DMS153 treated with DMSO at 0.1 percent for 48 hours (cell line): ENCODE data around the gene AKAP8L.
"Not testable (repeated sequence)": the region's sequence is repeated elsewhere in the genome, so short reads cannot be mapped to it uniquely, and the experiment has no call there.

Experiments
- DNase-seq: peaks from one replicate; lab custom pipeline; 2025; ENCODE audit not compliant: unreplicated experiment; lab: John Stamatoyannopoulos, UW

AKAP8L gene

DNA sequence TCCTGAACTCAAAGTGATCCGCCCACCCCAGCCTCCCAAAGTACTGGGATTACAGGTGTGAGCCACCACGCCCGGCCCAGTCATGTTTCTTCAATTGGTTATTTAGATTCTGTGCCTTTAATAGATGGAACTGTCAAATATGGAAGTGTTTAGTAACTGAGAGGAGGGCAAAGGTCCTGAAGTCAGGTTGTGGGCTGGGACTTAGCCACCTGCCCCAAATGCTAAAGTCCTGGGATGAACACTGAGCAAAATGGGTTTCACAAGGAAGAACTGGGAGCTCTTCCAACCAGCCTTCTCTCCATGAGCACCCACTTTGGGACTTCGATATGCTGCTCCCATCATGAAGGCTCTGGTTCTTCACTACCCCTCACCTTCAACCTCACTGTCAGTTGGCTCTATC, 60.9 kb downstream of the AKAP8L start:
- no peak for DNase-seq

DNA sequence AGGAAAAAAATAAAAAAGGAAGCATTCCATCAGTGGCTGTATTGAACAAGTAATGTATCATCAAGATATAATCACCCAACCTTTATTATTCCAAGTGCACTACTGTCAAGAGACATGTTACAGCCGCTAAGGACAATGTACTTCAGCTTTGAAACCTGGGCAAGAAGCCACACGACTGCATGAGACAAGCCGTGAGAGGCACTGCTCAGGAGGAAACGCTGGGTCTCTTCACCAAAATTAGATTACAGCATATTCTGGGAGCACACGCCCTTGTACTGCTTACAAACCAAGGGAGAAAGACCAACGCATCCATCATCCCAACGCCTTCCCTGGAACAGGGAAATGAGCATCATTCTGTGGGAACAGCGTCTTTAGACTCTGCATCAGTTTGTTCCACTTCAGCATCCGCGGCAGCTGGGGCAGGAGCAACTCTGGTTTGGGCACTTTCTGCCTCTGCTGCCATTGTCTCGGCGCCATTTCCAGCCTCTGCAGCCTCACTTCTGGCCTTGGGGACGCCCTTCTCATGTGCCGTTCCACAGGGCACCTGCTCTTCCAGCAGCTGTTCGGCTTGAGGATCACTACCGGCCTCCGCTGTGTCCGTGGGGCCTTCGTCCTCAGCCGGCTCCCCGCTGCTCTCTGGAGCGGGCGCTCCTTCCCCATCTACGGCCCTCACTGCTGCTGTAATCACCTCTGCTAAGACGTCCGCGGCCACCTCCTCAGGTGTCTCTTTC, 64.1 kb downstream of the AKAP8L start:
- no peak for DNase-seq

DNA sequence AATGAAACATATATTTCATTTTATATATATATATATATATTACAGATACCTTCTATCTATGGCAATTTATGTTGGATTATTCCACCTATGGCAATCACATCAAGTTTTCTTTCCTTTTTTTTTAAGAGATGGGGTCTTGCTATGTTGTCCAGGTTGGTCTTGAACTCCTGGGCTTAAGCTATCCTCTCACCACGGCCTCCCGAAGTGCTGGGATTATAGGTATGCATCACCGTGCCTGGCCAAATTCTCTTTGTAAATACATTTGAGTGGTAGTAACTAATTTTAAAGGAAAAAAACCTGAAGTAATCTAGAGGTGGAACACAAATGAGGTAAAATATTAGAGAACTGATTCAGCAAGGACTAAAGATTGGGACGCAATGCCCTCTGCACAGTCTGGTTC, 64.9 kb downstream of the AKAP8L start:
- DNase-seq: no peak

DNA sequence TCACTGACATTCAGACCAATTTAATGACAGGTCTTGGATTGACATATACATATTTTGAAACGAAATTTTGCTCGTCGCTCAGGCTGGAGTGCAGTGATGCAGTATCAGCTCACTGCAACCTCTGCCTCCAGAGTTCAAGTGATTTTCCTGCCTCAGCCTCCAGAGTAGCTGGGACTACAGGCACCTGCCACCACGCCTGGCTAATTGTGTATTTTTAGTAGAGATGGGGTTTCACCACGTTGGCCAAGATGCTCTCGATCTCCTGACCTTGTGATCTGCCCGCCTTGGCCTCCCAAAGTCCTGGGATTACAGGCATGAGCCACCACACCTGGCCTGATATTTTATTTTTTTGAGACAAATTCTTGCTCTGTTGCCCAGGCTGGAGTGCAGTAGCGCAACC, 66.3 kb downstream of the AKAP8L start:
- DNase-seq: not testable (repeated sequence)

DNA sequence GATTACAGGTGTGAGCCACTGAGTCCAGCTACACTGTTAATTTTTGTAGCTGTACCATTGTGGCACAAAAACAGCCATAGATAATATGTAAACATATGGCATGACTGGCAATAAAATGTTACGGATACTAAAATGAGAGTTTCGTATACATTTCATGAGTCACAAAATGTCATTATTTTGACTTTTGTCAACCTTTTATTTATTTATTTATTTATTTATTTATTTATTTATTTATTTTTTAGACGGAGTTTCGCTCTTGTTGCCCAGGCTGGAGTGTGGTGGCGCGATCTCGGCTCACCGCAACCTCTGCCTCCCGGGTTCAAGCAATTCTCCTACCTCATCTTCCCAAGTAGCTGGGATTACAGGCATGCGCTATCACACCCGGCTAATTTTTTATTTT, 77.5 kb downstream of the AKAP8L start:
- DNase-seq: not testable (repeated sequence)

DNA sequence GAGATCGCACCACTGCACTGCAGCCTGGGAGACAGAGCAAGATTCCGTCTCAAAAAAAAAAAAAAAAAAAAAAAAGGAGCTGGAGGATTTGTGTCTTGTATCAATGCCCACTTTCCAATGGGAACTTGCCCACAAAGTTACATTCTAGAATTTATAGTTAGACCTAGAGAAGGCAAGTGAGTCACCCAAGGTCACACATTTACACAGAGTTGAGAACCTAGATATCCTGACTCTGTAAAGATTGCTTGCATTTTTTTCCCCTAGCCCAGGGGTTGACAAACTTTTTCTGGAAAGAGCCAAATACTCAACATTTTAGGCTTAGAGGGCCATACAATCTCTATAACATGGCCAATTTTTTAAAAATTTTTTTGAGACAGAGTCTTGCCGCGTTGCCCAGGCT, 78.7 kb downstream of the AKAP8L start:
- no peak for DNase-seq

DNA sequence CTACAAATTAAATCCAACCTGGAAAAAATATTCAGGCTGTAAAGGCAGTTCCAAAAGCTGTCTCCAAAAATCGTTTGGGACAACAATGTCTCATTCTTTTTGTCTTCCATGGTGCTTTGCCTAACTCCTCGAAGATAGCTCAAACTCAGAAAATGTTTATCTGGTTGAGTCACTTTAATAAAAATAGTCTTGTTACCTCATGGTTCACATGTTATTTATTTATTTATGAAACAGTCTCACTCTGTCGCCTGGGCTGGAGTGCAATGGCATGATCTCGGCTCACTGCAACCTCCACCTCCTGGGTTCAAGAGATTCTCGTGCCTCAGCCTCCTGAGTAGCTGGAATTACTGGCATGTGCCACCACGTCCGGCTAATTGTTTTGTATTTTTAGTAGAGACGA, 81.6 kb downstream of the AKAP8L start:
- DNase-seq: no peak

DNA sequence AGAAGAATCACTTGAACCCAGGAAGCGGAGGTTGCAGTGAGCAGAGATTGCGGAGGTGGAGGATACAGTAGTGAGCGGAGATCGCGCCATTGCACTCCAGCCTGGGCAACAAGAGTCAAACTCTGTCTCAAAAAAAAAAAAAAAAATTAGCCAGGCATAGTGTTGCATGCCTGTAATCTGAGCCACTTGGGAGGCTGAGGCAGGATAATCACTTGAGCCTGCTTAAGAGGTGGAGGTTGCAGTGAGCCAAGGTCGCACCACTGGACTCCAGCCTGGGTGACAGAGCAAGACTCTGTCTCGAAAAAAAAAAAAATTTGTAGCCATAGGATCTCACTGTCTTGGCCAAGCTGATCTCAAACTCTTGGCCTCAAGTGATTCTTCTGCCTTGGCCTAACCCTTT, 82.8 kb downstream of the AKAP8L start:
- not testable (repeated sequence) for DNase-seq

DNA sequence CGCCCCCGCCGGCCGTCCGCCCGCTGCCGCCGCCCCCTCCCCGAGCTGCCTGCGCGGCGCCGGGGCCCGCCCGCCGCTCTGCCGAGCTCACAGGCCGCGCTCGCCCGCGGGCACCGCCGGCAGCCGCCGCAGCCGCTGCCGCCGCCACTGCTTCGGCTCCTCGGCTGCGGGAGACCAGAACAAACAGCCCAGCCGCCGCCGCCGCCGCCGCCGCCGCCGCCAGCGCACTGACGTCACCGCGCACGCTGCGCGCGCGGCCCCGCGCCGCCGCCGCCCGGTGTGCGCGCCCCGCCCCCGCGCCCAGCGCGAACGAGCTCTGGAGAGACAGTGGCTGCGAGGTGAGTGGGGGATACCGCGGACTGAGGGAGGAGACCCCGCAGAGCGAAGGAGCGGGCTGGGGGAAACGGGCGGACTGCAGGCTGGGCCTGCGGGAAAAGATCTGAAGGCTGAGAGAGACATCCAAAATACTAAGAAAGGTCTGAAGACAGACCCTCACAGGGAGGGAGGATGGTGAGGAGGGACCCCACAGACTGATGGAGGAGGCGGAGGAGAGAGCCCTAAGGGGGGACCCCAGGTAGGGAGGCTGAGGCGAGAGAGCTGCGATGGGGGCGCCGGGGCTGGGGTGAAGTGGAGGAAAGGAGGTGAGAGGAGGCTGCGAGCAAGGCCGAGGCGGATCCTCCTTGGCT, 86.3 kb downstream of the AKAP8L start, which contains the start of gene BRD4:
Gene BRD4, minus strand, starts transcription at position 229 of the 686 bp plus-strand sequence. CDS start 59,440 bp downstream, outside the sequence.
- no peak for DNase-seq

DNA sequence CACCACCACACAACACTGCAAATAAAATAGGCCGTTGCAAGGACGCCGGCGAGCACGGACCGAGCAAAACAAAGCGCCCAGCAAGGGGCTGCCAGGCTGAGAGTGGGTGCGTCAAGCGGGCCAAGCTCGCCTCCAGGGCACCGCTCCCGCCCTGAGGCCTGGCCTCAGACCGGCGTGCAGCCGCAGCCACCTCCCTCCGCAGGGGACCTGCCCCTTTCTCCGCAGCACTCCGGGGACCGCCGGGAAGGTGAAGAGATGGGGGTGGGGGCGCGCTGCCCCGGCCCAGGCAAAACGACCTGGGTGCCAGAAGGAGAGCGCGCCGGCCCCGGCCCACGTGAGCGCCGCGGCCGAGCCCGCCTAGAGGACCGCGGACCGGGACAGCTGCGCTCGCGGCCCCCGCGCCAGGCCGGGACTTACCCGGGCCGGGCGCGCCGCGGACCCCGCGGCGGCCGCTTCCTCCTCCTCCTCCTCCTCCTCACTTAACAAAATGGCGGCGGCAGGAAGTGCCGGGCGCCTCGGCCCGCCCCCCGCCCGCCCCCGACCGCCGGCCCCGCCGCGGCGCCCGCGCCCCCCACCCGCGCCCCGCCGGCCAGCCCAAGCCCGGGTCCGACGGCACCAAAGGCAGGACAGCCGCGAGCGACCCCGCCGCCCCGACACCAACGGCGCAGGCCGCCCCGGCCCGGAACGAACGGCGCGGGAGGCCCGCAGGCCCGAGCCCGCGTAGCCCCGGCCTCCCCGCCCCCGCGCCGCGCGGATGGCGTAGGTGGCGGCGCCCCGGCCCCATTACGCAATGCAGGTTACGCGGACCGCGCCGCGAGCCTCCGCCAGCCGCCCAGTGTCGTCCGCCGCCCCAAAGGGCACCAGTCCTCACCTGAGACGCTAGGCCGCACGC, 87.1 kb downstream of the AKAP8L start:
- DNase-seq: no peak

DNA sequence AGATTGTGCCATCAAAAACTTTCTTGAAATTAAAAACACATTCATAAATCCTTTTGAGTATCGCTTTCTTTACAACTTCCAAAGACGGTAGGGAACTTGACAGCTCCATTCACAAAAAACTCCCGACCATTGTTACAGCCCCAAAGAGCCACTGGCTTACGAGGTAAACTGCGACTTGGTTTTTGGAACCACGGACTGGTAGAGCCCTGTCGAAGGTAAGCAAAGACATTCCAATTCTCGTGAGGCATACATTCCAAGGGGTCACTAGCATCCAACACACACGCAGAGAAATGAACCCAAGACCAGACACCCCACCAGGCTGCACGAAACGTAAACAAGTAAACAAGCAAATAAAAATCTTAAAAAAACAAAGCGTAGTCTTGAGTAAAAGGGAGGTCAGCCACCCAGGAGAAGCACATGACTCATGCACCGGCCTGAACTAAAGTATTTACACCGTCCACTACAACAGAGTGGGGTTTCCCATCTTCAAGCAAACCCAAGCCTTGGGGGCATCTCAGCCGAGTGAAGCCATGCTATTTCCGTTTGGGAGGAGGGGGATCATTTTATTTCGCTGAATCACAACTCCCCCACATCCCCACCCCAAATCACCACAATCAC, 87.9 kb downstream of the AKAP8L start:
- DNase-seq: no peak
